Measurements from ENCODE around the gene PSRC1.

The PSRC1 gene

DNA sequence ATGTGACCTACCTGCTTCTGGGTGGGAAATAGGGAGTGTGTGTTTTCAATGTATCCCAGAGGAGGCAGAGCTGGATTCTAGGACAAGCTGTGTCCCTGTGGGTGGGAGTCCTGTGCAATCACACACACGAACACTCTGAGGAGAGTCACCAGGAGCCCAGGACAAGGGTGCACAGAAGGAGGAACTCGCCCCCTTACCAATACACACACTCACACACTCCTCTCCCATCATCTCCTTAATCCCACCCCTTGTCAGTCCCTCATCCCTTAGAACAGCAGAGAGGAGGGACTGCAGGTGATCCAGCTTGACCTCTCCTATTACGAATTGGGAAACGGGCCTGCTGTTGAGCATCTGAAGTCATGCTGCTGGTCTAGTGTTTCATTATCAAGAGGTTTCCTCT lies 32.3 kb upstream of the PSRC1 start:
- in situ Hi-C loops (cut with HindIII; ENCODE audit: low sequenced_read_pairs), result no loop called here
- no peak overlapping the region for H3K4me3 ChIP-seq (ENCODE audit: low read depth, low read length)
- no peak for DNase-seq (ENCODE audit: low read depth)
- TF ChIP-seq, protein P1, sequence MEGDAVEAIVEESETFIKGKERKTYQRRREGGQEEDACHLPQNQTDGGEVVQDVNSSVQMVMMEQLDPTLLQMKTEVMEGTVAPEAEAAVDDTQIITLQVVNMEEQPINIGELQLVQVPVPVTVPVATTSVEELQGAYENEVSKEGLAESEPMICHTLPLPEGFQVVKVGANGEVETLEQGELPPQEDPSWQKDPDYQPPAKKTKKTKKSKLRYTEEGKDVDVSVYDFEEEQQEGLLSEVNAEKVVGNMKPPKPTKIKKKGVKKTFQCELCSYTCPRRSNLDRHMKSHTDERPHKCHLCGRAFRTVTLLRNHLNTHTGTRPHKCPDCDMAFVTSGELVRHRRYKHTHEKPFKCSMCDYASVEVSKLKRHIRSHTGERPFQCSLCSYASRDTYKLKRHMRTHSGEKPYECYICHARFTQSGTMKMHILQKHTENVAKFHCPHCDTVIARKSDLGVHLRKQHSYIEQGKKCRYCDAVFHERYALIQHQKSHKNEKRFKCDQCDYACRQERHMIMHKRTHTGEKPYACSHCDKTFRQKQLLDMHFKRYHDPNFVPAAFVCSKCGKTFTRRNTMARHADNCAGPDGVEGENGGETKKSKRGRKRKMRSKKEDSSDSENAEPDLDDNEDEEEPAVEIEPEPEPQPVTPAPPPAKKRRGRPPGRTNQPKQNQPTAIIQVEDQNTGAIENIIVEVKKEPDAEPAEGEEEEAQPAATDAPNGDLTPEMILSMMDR (IDR thresholded peaks at IDR 0.05; ENCODE audit: low read depth, low read length, missing control alignments), result no peak

DNA sequence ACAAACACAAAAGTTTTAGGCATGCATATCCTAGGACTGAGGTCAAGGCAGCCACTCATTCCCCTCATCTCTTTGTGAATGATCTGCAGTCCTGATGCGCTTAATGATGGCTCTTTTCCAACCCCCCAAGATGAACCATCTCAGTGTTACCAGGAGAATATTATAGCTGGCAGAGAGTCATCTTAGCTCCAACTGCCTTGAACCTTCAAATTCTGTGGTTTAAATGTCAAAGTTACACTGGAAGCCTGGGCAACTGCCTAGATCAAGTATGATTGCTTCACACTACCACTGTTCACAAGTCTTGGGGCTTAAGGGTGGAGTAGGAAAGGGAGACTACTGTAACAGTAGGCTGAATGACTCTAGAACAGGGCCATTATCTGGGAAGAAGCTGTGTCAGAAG lies 31.9 kb upstream of the PSRC1 start:
- H3K4me3 ChIP-seq (ENCODE audit: low read depth, low read length), result no peak overlapping the region
- in situ Hi-C loops (cut with HindIII; ENCODE audit: low sequenced_read_pairs), result no loop called here
- TF ChIP-seq, protein P1 (IDR thresholded peaks at IDR 0.05; ENCODE audit: low read depth, low read length, missing control alignments), result no peak
- DNase-seq (ENCODE audit: low read depth), result peak; percentile 27

DNA sequence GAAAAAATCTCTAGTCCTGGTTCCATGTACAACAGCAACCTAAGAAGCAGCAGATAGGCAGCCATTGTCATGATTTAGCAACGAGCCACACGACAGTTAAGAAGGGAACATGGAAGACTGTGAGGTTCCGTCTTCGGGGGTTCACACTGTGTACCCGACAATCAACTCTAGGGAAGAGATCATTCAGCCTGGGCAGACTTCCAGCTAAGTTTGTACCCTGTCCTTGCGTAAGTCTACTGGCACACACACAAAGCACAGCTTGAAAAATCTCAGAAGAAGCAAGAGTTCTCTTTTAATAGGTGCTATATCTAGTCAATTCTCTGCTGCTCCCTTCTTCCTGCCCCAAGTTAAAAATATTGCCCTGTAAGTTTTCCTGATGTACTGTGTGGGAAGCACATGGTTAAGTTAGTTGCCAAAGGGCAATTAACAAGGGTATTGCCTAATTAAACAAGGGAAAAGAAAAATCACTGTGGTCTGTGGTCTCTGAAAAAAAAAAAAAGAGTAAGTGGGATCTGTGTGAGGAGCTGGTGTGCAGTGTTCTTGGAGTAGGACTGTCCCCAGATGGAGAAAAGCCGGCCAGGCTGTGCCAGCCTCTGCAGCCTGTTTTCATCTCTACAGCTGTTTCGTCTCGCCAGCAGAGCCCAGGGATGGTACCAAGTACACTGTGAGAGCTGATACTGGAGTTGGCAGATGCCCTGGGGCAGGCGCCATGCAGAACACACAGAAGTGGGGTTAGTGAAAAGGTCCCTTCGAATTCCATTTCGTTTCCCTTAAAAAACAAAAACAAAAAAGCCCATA lies 30.2 kb upstream of the PSRC1 start:
- in situ Hi-C loops (cut with HindIII; ENCODE audit: low sequenced_read_pairs), result no loop called here
- TF ChIP-seq, protein P1 (IDR thresholded peaks at IDR 0.05; ENCODE audit: low read depth, low read length, missing control alignments), result no peak
- H3K4me3 ChIP-seq (ENCODE audit: low read depth, low read length), result no peak overlapping the region
- no peak for DNase-seq (ENCODE audit: low read depth)

DNA sequence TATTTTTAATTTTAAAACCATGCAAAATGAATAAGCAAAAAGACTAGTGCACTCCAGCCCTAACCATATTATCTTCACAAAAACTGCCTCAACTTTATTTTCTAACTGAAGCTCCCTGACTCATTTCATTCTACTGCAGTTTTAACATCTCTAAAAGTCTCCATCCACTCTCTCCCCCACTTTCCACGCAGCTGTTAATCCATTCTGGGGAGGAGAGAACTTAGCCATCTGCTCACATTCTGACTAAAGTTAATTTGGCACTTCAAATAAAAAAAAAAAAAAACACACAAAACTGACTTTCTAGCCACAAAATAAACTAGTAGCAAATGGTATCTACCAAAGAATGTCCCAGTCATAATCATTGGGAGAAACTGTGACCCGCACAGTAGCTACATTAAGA lies 29.3 kb upstream of the PSRC1 start:
- DNase-seq (ENCODE audit: low read depth), result no peak
- in situ Hi-C loops (cut with HindIII; ENCODE audit: low sequenced_read_pairs), result no loop called here
- TF ChIP-seq, protein P1 (IDR thresholded peaks at IDR 0.05; ENCODE audit: low read depth, low read length, missing control alignments), result no peak

DNA sequence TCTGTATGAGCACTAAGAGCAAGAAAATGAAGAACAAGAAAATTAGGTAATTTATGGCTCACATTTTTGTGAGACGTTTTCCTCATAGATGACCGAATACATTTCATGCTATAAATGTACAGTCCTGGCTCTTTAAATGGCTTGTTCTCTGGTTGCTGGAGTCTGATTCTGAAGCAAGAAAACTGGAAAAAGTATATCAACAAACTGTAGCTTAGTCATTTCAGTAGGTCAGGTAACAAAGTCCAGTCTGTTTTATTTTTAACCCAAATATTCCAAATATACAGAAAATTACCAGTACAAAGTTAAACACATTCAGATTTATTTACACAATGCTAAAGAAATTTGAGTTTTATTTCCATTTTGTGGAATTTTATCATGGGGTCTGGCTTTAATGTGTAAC lies 26.4 kb upstream of the PSRC1 start:
- in situ Hi-C loops (cut with HindIII; ENCODE audit: low sequenced_read_pairs), result no loop called here
- TF ChIP-seq, protein P1 (IDR thresholded peaks at IDR 0.05; ENCODE audit: low read depth, low read length, missing control alignments), result no peak
- H3K4me3 ChIP-seq (ENCODE audit: low read depth, low read length), result no peak overlapping the region
- no peak for DNase-seq (ENCODE audit: low read depth)

More for the DNA sequence above, 29.3 kb upstream of the PSRC1 start:
- no peak overlapping the region for H3K4me3 ChIP-seq (ENCODE audit: low read depth, low read length)

DNA sequence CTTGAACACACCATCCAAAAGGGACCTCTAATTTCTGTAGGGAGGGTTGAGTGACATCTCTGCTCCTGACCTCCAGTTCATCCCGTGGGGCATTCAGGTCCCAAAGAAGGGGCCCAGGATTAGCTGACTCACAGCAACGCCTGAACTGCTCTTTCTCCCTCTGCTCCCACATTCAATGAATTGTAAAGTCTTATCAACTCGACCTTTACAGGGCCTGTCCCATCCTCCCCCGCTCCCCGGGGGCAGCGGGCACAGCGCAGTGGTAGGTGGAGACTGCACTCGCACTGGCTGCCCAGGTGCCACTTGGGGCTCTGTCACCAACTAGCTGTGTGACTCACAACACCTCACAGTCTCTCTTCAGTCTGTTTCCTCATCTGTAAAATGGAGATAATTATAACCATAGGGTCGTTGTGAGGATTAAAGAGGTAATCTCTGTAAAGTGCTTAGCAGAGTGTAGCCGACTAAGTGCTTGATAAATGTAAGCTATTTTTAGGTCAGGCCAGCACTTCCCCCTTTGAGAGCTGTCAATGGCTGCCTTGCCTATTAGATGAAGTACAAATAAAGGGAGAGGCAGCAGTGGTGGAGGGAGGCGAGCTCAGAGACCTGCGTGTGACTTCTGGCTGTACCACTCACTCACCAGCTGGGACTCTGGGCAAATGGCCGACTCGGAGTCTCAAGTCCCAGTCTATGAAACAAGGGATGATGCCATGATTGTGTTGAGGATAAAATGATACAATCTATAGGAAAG lies 24.5 kb upstream of the PSRC1 start:
- TF ChIP-seq, protein P1 (IDR thresholded peaks at IDR 0.05; ENCODE audit: low read depth, low read length, missing control alignments), result no peak
- in situ Hi-C loops (cut with HindIII; ENCODE audit: low sequenced_read_pairs), result no loop called here
- no peak for DNase-seq (ENCODE audit: low read depth)
- no peak overlapping the region for H3K4me3 ChIP-seq (ENCODE audit: low read depth, low read length)

All from astrocyte of the cerebellum (primary cell).